ENCODE results near the gene ASB6. TPM values are rescaled to one million over a fixed set of nuclear protein-coding genes. Genes with fewer than 3 reads are reported as not detected.

ASB6 gene
- polyA plus RNA-seq, 1 of the 3 experiments (the other 2 are of a cell fraction): 35.9 TPM

GRCh38 chr9:129607027-129607387 is 34.9 kb downstream of the ASB6 start:
- Histone ChIP-seq H3K4me1 (ENCODE audit: control insufficient read depth in 1 of 2, insufficient read depth in 2 of 2, low read depth in 1 of 2, low read length in 1 of 2) (peaks cover 4 to 29% of the 10 kb centered on the region in 2 experiments; a peak in 2 of 4 replicates), H4K20me1 (ENCODE audit: insufficient read depth) (no peaks in the 10 kb centered on the region), H3K4me2 (no peak overlapping the region), H3K36me3 (replicated peaks in 1 of 2; ENCODE audit: control insufficient read depth in 1 of 2, insufficient read depth in 2 of 2, low read length in 1 of 2) (no peaks in the 10 kb centered on the region), H3K4me3 (ENCODE audit: low read depth in 2 of 2, low read length in 1 of 2) (no peak overlapping the region), H3K79me2 (ENCODE audit: insufficient read depth) (no peaks in the 10 kb centered on the region), H3K9me2 (no peaks in the 10 kb centered on the region), H3K9ac (no peak overlapping the region), H3K27me3 (ENCODE audit: insufficient read depth) (no peaks in the 10 kb centered on the region), H3K27ac (ENCODE audit: low read depth in 2 of 2, low read length in 1 of 2) (peak overlapping the region in 1 of 2 experiments; percentile 24; a peak in 1 of 4 replicates), H3F3A (replicated peaks; ENCODE audit: insufficient read depth) (peaks cover 6% of the 10 kb centered on the region), H2AFZ (ENCODE audit: low read depth) (peak overlapping the region; percentile 57; the same call in 1 of the 2 replicates), H3K9me3 (no peaks in the 10 kb centered on the region)
- CTCF ChIA-PET: interaction anchor here (0.9 to 15.6 kb wide), 7 partner anchors 18 to 475 kb away, joined by 3 to 235 read pairs (median 6); partner anchors contain the start of gene IER5L
- TF ChIP-seq IRF3 (IDR thresholded peaks at IDR 0.05; ENCODE audit: low read depth, low read length) (no peak), CHD2 (IDR thresholded peaks at IDR 0.05; ENCODE audit: low read length, partially characterized antibody) (peak; percentile 5), SIN3A (IDR thresholded peaks at IDR 0.05; ENCODE audit: borderline replicate concordance, low read depth, low read length) (no peak)
- POLR2A ChIA-PET: interaction anchor here (1.1 to 1.9 kb wide), 3 partner anchors 110 to 191 kb away, joined by 3 to 6 read pairs (median 4); no protein-coding TSS in a partner anchor
- 81% methylated on average over 6 of the region's 6 CpGs for WGBS (ENCODE audit: low lambda C conversion rate)
- no peak for DNase-seq

- CTCF ChIA-PET: interaction anchor here (0.9 to 15.6 kb wide), 7 partner anchors 8 to 475 kb away, joined by 3 to 235 read pairs (median 6); partner anchors contain the start of gene IER5L
- Histone ChIP-seq H4K20me1 (ENCODE audit: insufficient read depth) (no peaks in the 10 kb centered on the region), H2AFZ (ENCODE audit: low read depth) (no peak overlapping the region), H3K9me3 (no peaks in the 10 kb centered on the region), H3K4me3 (ENCODE audit: low read depth in 2 of 2, low read length in 1 of 2) (no peak overlapping the region), H3K27me3 (ENCODE audit: insufficient read depth) (no peaks in the 10 kb centered on the region), H3K9me2 (no peaks in the 10 kb centered on the region), H3F3A (replicated peaks; ENCODE audit: insufficient read depth) (peaks cover 6% of the 10 kb centered on the region), H3K79me2 (ENCODE audit: insufficient read depth) (no peaks in the 10 kb centered on the region), H3K27ac (ENCODE audit: low read depth in 2 of 2, low read length in 1 of 2) (no peak overlapping the region), H3K36me3 (replicated peaks in 1 of 2; ENCODE audit: control insufficient read depth in 1 of 2, insufficient read depth in 2 of 2, low read length in 1 of 2) (no peaks in the 10 kb centered on the region), H3K4me1 (ENCODE audit: control insufficient read depth in 1 of 2, insufficient read depth in 2 of 2, low read depth in 1 of 2, low read length in 1 of 2) (peaks cover 4 to 29% of the 10 kb centered on the region in 2 experiments; a peak in 2 of 4 replicates), H3K9ac (no peak overlapping the region), H3K4me2 (no peak overlapping the region)
- no peak for TF ChIP-seq RCOR1 (IDR thresholded peaks at IDR 0.05; ENCODE audit: low read length)
- no peak for TF ChIP-seq SIN3A (IDR thresholded peaks at IDR 0.05; ENCODE audit: borderline replicate concordance, low read depth, low read length)
- TF ChIP-seq USF2 (IDR thresholded peaks at IDR 0.05; ENCODE audit: borderline replicate concordance, low read depth, low read length): no peak
- no peak for TF ChIP-seq RFX5 (IDR thresholded peaks at IDR 0.05; ENCODE audit: low read length)
- TF ChIP-seq SMC3 (IDR thresholded peaks at IDR 0.05; ENCODE audit: low read depth, low read length): no peak
- no peak for TF ChIP-seq EZH2phosphoT487 (IDR thresholded peaks at IDR 0.05; ENCODE audit: borderline replicate concordance, low read depth)
- no peak for TF ChIP-seq JUND (IDR thresholded peaks at IDR 0.05)
- TF ChIP-seq TEAD4 (IDR thresholded peaks at IDR 0.05; ENCODE audit: borderline replicate concordance, insufficient read depth): no peak
- TF ChIP-seq YY1 (IDR thresholded peaks at IDR 0.05; ENCODE audit: low read depth): no peak
- TF ChIP-seq RXRA (IDR thresholded peaks at IDR 0.05; ENCODE audit: borderline replicate concordance, low read depth): no peak
- no peak for TF ChIP-seq CHD2 (IDR thresholded peaks at IDR 0.05; ENCODE audit: low read length, partially characterized antibody)
- no peak for TF ChIP-seq POLR2AphosphoS5 (IDR thresholded peaks at IDR 0.05; ENCODE audit: low read depth, low read length)
- no peak for DNase-seq
- POLR2A ChIA-PET: interaction anchor here (0.5 to 1.9 kb wide), 5 partner anchors 36 to 480 kb away, joined by 3 to 6 read pairs (median 4); no protein-coding TSS in a partner anchor
- 92% methylated on average over 14 of the region's 15 CpGs for WGBS (ENCODE audit: low lambda C conversion rate)
Observed at GRCh38 chr9:129606161-129607026, 35.6 kb downstream of the ASB6 start.
